22Rv1 (cell line): Measurements from ENCODE around the gene TULP3.

ENCODE experiments used
- CTCF ChIP-seq: fragments of 450-650 bp; IDR thresholded peaks from 2 replicates; pipeline ENCODE4 v1.5.1; 2017; ENCODE audit warnings: mild to moderate bottlenecking
- ZFX ChIP-seq: fragments of 450-650 bp; IDR thresholded peaks from 2 replicates; pipeline ENCODE4 v1.6.1; 2017; ENCODE audit warnings: antibody characterized with exemption, borderline replicate concordance

DNA sequence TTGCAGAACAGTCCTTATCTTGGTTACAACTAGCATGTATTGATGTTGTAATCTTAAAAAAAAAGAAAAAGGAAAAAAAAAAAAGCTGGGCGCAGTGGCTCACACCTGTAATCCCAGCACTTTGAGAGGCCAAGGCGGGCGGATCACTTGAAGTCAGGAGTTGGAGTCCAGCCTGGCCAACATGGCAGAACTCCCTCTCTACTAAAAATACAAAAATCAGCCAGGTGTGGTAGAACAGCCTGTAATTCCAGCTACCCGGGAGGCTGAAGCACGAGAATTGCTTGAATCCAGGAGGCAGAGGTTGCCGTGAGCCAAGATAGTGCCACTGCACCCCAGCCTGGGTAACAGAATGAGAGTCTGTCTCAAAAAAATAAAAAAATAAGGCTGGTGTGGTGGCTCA is 42.9 kb downstream of the TULP3 start:
- TF ChIP-seq CTCF (no peak), ZFX (no peak)
